A549 (cell line): ENCODE data around the gene ZSCAN22. TPM values are rescaled to one million over a fixed set of nuclear protein-coding genes. Genes with fewer than 3 reads are reported as not detected.

ENCODE experiments used
- ATAC-seq, 2 experiments: fragments of 200-7000 bp in 1 of 2; fragments of >200 bp in 1 of 2; cut with Nextera tagmentation in 1 of 2; cut with Tn5 transposase in 1 of 2; 3 replicates each; pipeline versions ENCODE4 v1.8.0 to v1.9.1; 2018 to 2020; ENCODE audit warnings: mild to moderate bottlenecking in 1 of 2, moderate library complexity in 1 of 2
- CTCF ChIA-PET: fragments of 300-600 bp; sonication (Branson Sonifier 250); formaldehyde crosslinking; extraction: SDS; loops from one replicate; lab custom pipeline; 2021; ENCODE audit warnings: antibody characterized with exemption, inconsistent platforms; lab: Yijun Ruan, JAX
- POLR2A ChIA-PET: fragments of 350-600 bp; formaldehyde crosslinking; extraction: SDS; loops from one replicate; lab custom pipeline; 2021; ENCODE audit warnings: antibody characterized with exemption, inconsistent platforms; lab: Yijun Ruan, JAX
- DNase-seq, 2 experiments: peaks; one replicate each; pipeline versions ENCODE4 v3.0.0 to v3.0.0-alpha.2; 2011 to 2016; ENCODE audit warnings: low read depth in 1 of 2, low spot score in 1 of 2
- FAIRE-seq: peaks from 2 replicates; lab custom pipeline; 2011; peaks lifted over from hg19 to GRCh38; lab: Jason Lieb, UNC
- H3K27ac ChIP-seq, 2 experiments: fragments of >200 bp; sonication (Bioruptor Twin); formaldehyde crosslinking; 3 replicates each; pipeline ENCODE4 v1.5.1; 2016 to 2017
- H3K4me1 ChIP-seq: fragments of >200 bp; sonication (Bioruptor Twin); formaldehyde crosslinking; 3 replicates; pipeline ENCODE4 v1.6.1; 2016
- H3K4me2 ChIP-seq: fragments of >200 bp; sonication (Bioruptor Twin); formaldehyde crosslinking; 3 replicates; pipeline ENCODE4 v1.6.1; 2016
- H3K4me3 ChIP-seq: fragments of >200 bp; sonication (Bioruptor Twin); formaldehyde crosslinking; 3 replicates; pipeline ENCODE4 v1.5.1; 2016
- H3K9me3 ChIP-seq: fragments of >200 bp; sonication (Bioruptor Twin); formaldehyde crosslinking; 3 replicates; pipeline ENCODE4 v1.6.1; 2016
- BHLHE40 ChIP-seq: IDR thresholded peaks from 2 replicates; pipeline ENCODE4 v1.6.1; 2012; ENCODE audit warnings: low read depth, low read length, inconsistent platforms
- CBX8 ChIP-seq: fragments of 200-600 bp; sonication (generic); IDR thresholded peaks from 2 replicates; pipeline ENCODE4 v1.6.1; 2016
- CHD2 ChIP-seq: fragments of 150-350 bp; IDR thresholded peaks from 2 replicates; pipeline ENCODE4 v1.6.1; 2014; ENCODE audit warnings: low read length; ENCODE audit not compliant: partially characterized antibody
- CHD4 ChIP-seq: fragments of 200-600 bp; sonication (generic); IDR thresholded peaks from 2 replicates; pipeline ENCODE4 v1.6.1; 2016; ENCODE audit warnings: antibody characterized with exemption, mild to moderate bottlenecking, borderline replicate concordance
- EHF ChIP-seq: fragments of 250-450 bp; sonication (Bioruptor Pico); IDR thresholded peaks from 2 replicates; pipeline ENCODE4 v1.5.0; 2020; ENCODE audit warnings: mild to moderate bottlenecking
- FOSB ChIP-seq: fragments of 250-450 bp; sonication (Bioruptor Pico); IDR thresholded peaks from 2 replicates; pipeline ENCODE4 v1.5.0; 2020; ENCODE audit warnings: mild to moderate bottlenecking, moderate library complexity
- GATA3 ChIP-seq: IDR thresholded peaks from 2 replicates; pipeline ENCODE4 v1.6.1; 2012; ENCODE audit warnings: borderline replicate concordance
- HEYL ChIP-seq: fragments of 250-450 bp; sonication (Bioruptor Pico); IDR thresholded peaks from 2 replicates; pipeline ENCODE4 v1.8.0; 2021; ENCODE audit warnings: mild to moderate bottlenecking, moderate library complexity
- HOXB5 ChIP-seq: fragments of 250-450 bp; sonication (Bioruptor Pico); IDR thresholded peaks from 2 replicates; pipeline ENCODE4 v1.5.0; 2020; ENCODE audit warnings: mild to moderate bottlenecking, moderate library complexity
- NR3C1 ChIP-seq: fragments of >200 bp; sonication (Bioruptor Twin); formaldehyde crosslinking; IDR thresholded peaks from 3 replicates; pipeline ENCODE4 v1.6.1; 2017
- PHF8 ChIP-seq: fragments of 200-600 bp; sonication (generic); IDR thresholded peaks from 2 replicates; pipeline ENCODE4 v1.6.1; 2016; ENCODE audit warnings: low read depth, mild to moderate bottlenecking, antibody characterized with exemption, moderate library complexity, borderline replicate concordance
- RAD21 ChIP-seq, 2 experiments: fragments of >200 bp in 1 of 2; sonication (Bioruptor Twin) in 1 of 2; formaldehyde crosslinking in 1 of 2; IDR thresholded peaks in 1 of 2; conservative IDR thresholded peaks in 1 of 2; 2 replicates in 1 of 2; 3 replicates in 1 of 2; pipeline ENCODE4 v1.6.1; 2012 to 2018; ENCODE audit warnings: inconsistent platforms in 1 of 2
- RFX5 ChIP-seq: fragments of 450-650 bp; IDR thresholded peaks from 2 replicates; pipeline ENCODE4 v1.7.1; 2014; ENCODE audit warnings: antibody characterized with exemption, mild to moderate bottlenecking, moderate library complexity
- SMC3 ChIP-seq: fragments of >200 bp; sonication (Bioruptor Twin); formaldehyde crosslinking; IDR thresholded peaks from 3 replicates; pipeline ENCODE4 v1.6.1; 2018; ENCODE audit warnings: inconsistent platforms
- TP53 ChIP-seq: fragments of 250-450 bp; sonication (Bioruptor Pico); IDR thresholded peaks from 2 replicates; pipeline ENCODE4 v1.5.0; 2021; ENCODE audit warnings: mild to moderate bottlenecking, moderate library complexity
- ZSCAN20 ChIP-seq: fragments of 250-450 bp; sonication (Bioruptor Pico); IDR thresholded peaks from 2 replicates; pipeline ENCODE4 v1.8.0; 2022; ENCODE audit warnings: mild to moderate bottlenecking, moderate library complexity
- WGBS: methylation state at CpG from one replicate; pipeline ENCODE4 v1.1.6; 2017; ENCODE audit errors: missing lambda C conversion rate; 5-methylcytosine and 5-hydroxymethylcytosine counted together
- polyA plus RNA-seq, 4 experiments: library from polyadenylated mRNA; depleted of rRNA in 3 of 4; stranded (reverse); fragments of >200 nt; fragmentation: RNase III in 1 of 4; extraction: RNeasy Plus Mini Kit Qiagen cat#74134 plus additional on column Dnase treatment in 1 of 4; gene quantifications; 2 replicates in 3 of 4; 3 replicates in 1 of 4; pipeline ENCODE4 v1.2.3, GENCODE V29; 2011 to 2017
- TF ChIP-seq, protein P1 (sequence below): IDR thresholded peaks from 2 replicates; pipeline ENCODE4 v1.6.1; 2012
- TF ChIP-seq, protein P2 (sequence below): IDR thresholded peaks from 2 replicates; pipeline ENCODE4 v1.6.1; 2012; ENCODE audit warnings: low read depth, borderline replicate concordance
- TF ChIP-seq, protein P3 (sequence below): fragments of >200 bp; sonication (Bioruptor Twin); formaldehyde crosslinking; IDR thresholded peaks from 3 replicates; pipeline ENCODE4 v1.5.1; 2016
- TF ChIP-seq, protein P4 (sequence below): IDR thresholded peaks from 2 replicates; pipeline ENCODE4 v1.6.1; 2012
- TF ChIP-seq, protein P5 (sequence below): fragments of >200 bp; sonication (Bioruptor Twin); formaldehyde crosslinking; IDR thresholded peaks from 2 replicates; pipeline ENCODE4 v1.6.1; 2016

ZSCAN22 gene
- polyA plus RNA-seq, 2 of the 4 experiments (the other 2 are of a cell fraction), result 2.0 to 4.4 TPM

DNA sequence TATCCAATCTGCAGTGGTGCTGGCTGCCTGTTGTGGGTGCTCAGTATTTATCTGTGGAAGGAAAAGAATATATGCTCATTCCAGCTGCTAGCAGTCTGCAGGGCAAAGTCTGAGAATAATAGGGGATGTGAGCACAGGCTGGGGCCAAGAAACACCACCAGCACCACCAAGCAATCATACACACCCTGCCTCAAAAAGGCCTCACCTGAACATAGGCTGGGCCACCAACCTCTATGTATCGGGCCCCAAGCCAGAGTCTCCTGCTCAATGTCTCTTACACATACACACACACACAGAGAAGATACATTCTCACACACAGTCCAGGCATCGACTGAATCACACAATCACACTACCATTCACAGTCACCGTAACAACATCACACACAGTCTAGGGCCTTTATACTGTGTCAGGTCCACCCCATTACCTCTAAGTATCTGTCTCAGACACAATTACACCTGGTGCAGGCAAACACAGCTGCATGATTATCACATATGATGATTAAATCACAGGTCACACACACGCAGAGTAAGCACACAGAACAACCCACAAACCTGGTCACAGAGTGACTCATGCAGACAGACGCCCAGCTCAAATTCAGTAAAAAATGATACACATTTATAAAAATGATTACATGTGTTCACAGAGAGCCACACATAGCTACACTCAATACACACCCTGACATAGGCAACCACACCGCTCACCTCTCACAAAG lies 1.3 kb upstream of the ZSCAN22 start:
- CTCF ChIA-PET, result interaction anchor here (0.7 to 1.6 kb wide), 4 partner anchors 10 to 19 kb away, joined by 3 to 7 read pairs (median 4); no protein-coding TSS in a partner anchor
- no peak for ATAC-seq
- no peak for TF ChIP-seq HEYL (CRISPR knock-in tag)
- TF ChIP-seq, protein P1, sequence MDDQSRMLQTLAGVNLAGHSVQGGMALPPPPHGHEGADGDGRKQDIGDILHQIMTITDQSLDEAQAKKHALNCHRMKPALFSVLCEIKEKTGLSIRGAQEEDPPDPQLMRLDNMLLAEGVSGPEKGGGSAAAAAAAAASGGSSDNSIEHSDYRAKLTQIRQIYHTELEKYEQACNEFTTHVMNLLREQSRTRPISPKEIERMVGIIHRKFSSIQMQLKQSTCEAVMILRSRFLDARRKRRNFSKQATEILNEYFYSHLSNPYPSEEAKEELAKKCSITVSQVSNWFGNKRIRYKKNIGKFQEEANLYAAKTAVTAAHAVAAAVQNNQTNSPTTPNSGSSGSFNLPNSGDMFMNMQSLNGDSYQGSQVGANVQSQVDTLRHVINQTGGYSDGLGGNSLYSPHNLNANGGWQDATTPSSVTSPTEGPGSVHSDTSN, result no peak
- TF ChIP-seq, all 56 proteins: peak for 0
- Histone ChIP-seq H3K4me1 (peaks cover 13% of the 10 kb centered on the region; the same call in 2 of the 3 replicates), H3K9me3 (peaks cover 21% of the 10 kb centered on the region; the same call in 1 of the 3 replicates), H3K4me3 (no peak overlapping the region; the same call in 2 of the 3 replicates), H3K27ac (no peak overlapping the region), H3K4me2 (peak overlapping the region; percentile 93)
- FAIRE-seq (no peak), DNase-seq (no peak)
- POLR2A ChIA-PET, result interaction anchor here (1.1 to 1.3 kb wide), 2 partner anchors 37 to 63 kb away, joined by 3 to 4 read pairs; partner anchors contain the start of gene ZNF497
- WGBS, result 83% methylated on average over 6 of the region's 6 CpGs

DNA sequence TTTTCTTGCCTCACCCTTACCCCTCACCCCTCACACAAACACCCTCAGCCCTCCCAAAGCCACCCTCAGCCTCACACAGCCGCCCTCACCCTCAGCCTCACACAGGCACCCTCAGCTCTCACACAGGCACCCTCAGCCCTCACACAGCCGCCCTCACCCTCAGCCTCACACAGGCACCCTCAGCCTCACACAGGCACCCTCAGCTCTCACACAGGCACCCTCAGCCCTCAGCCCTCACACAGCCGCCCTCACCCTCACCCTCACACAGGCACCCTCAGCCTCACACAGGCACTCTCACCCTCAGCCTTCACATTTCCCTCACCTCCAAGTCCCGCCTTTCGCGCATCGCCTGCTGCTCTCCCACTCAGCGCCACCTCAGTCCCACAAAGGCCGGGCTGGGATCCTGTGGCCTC lies 287 bp upstream of the ZSCAN22 start:
- H3K4me1 ChIP-seq, result peaks cover 13% of the 10 kb centered on the region; the same call in 2 of the 3 replicates
- H3K27ac ChIP-seq, result peak overlapping the region; percentile 88 to 95
- ATAC-seq (peak; percentile 59), DNase-seq (no peak), FAIRE-seq (no peak)
- CTCF ChIA-PET, result interaction anchor here (0.6 to 1.6 kb wide), 4 partner anchors 9 to 21 kb away, joined by 3 to 7 read pairs (median 3); partner anchors contain the start of gene ERVK3-1
- peak overlapping the region; percentile 69 for H3K4me3 ChIP-seq
- POLR2A ChIA-PET, result interaction anchor here (0.6 to 1.3 kb wide), 10 partner anchors 9 to 644 kb away, joined by 3 to 41 read pairs (median 6); partner anchors contain the start of genes ERVK3-1, ZBTB45, ZNF274 and ZNF497
- H3K9me3 ChIP-seq, result peaks cover 15% of the 10 kb centered on the region; the same call in 1 of the 3 replicates
- WGBS, result 4% methylated on average over 9 of the region's 9 CpGs
- H3K4me2 ChIP-seq, result peak overlapping the region; percentile 93
- TF ChIP-seq PHF8 (no peak), FOSB (CRISPR knock-in tag) (no peak), GATA3 (no peak), CHD4 (no peak), RFX5 (no peak), ZSCAN20 (no peak), HOXB5 (CRISPR knock-in tag) (no peak), BHLHE40 (no peak)

DNA sequence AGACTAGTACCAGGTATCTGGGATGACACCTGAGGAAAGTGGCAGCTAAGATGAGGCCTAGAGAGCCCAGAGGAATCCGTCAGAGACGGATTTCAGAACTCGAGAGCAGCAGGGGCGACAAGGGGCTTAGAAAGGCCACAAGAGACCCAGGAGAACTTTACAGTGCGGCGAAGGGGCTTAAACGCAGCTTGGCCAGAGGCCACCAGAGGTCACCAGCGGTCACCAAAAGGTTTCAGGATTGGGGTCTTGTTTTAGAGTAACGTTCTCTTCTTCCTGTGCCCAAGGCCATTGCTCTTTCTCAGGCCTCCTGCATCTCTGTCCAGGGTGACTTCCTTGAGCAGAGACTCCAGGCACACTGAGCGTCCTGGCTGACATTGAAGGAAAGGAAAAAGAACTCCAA lies 2.2 kb downstream of the ZSCAN22 start:
- FAIRE-seq, result no peak

DNA sequence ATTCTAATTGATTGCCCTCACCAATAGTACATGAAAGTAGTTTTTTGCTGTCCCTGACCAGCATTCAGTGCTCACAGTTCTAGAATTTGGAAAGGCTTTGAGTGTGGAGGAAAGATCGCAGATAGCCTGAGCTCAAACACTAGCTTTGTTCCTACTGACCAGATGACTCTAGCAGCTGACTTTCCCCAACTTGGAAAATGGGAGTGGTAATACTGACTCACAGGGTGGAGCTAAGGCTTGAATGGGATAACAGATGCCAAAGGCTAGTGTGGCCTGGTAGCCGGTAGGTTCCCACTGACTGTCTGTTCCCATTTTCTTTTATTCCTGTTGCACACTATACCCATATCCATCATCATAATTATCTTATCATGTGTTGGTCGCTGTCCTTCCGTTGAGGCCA lies 3.7 kb downstream of the ZSCAN22 start:
- Histone ChIP-seq H3K27ac (no peak overlapping the region), H3K9me3 (peaks cover 21% of the 10 kb centered on the region; the same call in 2 of the 3 replicates), H3K4me1 (peaks cover 13% of the 10 kb centered on the region; the same call in 2 of the 3 replicates), H3K4me3 (no peak overlapping the region), H3K4me2 (no peak overlapping the region)
- CTCF ChIA-PET, result interaction anchor here (1.2 to 3.3 kb wide), 3 partner anchors 14 to 189 kb away, joined by 3 to 13 read pairs (median 3); partner anchors contain the start of genes ZBTB45 and ZNF497
- ATAC-seq (no peak), FAIRE-seq (no peak), DNase-seq (peak in 1 of 2 experiments; percentile 55)
- TF ChIP-seq CBX8, result no peak
- TF ChIP-seq, protein P2, sequence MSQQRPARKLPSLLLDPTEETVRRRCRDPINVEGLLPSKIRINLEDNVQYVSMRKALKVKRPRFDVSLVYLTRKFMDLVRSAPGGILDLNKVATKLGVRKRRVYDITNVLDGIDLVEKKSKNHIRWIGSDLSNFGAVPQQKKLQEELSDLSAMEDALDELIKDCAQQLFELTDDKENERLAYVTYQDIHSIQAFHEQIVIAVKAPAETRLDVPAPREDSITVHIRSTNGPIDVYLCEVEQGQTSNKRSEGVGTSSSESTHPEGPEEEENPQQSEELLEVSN, result no peak
- TF ChIP-seq, protein P3, sequence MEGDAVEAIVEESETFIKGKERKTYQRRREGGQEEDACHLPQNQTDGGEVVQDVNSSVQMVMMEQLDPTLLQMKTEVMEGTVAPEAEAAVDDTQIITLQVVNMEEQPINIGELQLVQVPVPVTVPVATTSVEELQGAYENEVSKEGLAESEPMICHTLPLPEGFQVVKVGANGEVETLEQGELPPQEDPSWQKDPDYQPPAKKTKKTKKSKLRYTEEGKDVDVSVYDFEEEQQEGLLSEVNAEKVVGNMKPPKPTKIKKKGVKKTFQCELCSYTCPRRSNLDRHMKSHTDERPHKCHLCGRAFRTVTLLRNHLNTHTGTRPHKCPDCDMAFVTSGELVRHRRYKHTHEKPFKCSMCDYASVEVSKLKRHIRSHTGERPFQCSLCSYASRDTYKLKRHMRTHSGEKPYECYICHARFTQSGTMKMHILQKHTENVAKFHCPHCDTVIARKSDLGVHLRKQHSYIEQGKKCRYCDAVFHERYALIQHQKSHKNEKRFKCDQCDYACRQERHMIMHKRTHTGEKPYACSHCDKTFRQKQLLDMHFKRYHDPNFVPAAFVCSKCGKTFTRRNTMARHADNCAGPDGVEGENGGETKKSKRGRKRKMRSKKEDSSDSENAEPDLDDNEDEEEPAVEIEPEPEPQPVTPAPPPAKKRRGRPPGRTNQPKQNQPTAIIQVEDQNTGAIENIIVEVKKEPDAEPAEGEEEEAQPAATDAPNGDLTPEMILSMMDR, result no peak
- no peak for TF ChIP-seq NR3C1
- TF ChIP-seq, protein P4, sequence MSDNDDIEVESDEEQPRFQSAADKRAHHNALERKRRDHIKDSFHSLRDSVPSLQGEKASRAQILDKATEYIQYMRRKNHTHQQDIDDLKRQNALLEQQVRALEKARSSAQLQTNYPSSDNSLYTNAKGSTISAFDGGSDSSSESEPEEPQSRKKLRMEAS, result no peak
- TF ChIP-seq, protein P5, sequence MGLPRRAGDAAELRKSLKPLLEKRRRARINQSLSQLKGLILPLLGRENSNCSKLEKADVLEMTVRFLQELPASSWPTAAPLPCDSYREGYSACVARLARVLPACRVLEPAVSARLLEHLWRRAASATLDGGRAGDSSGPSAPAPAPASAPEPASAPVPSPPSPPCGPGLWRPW, result no peak
- TF ChIP-seq CHD2, result no peak
- TF ChIP-seq TP53, result no peak
- TF ChIP-seq, all 56 proteins: peak for 0
- POLR2A ChIA-PET, result interaction anchor here (0.8 to 1.1 kb wide), 2 partner anchors 29 to 32 kb away, joined by 3 to 8 read pairs; partner anchors contain the start of gene ZNF497
- WGBS, result 80% methylated on average over 4 of the region's 4 CpGs

More for the DNA sequence above, 2.2 kb downstream of the ZSCAN22 start:
- ChIA-PET POLR2A (no interaction called here), CTCF (interaction anchor here (0.7 to 3.3 kb wide), 3 partner anchors 19 to 191 kb away, joined by 3 to 13 read pairs (median 3); partner anchors contain the start of gene ZBTB45)
- 74% methylated on average over 10 of the region's 10 CpGs for WGBS
- no peak overlapping the region for H3K4me3 ChIP-seq
- DNase-seq (peak in 1 of 2 experiments; percentile 44), ATAC-seq (no peak)
- no peak overlapping the region for H3K27ac ChIP-seq
- H3K9me3 ChIP-seq, result peaks cover 11% of the 10 kb centered on the region; the same call in 1 of the 3 replicates
- peaks cover 13% of the 10 kb centered on the region; the same call in 2 of the 3 replicates for H3K4me1 ChIP-seq
- TF ChIP-seq SMC3 (0 out of 3 replicates have a peak, but pooled peaks have one; percentile 22), RAD21 (conservative IDR thresholded peaks at IDR 0.05 in 1 of 2, IDR thresholded peaks at IDR 0.05 in 1 of 2) (peak; percentile 20 to 46; a peak in 2 of 5 replicates), EHF (CRISPR knock-in tag) (no peak)
- H3K4me2 ChIP-seq, result no peak overlapping the region
